Measurements from ENCODE around the gene ERN1. TPM values are rescaled to one million over a fixed set of nuclear protein-coding genes. Genes with fewer than 3 reads are reported as not detected.

ERN1 gene
- total and polyA plus RNA-seq, 4 donors = 8.3 to 34.2 (median 19.4) TPM

- Histone ChIP-seq H3K9ac (ENCODE audit: insufficient read depth in 1 of 2, low read length in 2 of 2) (no peak overlapping the region), H3K27ac (ENCODE audit: low read depth in 1 of 2, low read length in 1 of 2) (peak overlapping the region in 1 of 2 donors; percentile 52), H3K4me3 (no peak overlapping the region), H3K27me3 (ENCODE audit: control insufficient read depth in 3 of 3, insufficient read depth in 3 of 3, low read length in 2 of 3) (no peaks in the 10 kb centered on the region), H3K9me3 (ENCODE audit: control insufficient read depth in 4 of 4, insufficient read depth in 3 of 4, low read length in 3 of 4) (peaks cover 0 to under 1% (median 0%) of the 10 kb centered on the region in 4 donors), H3K4me1 (ENCODE audit: control insufficient read depth in 5 of 5, insufficient read depth in 5 of 5, low read length in 5 of 5) (peaks cover 7 to 23% (median 9%) of the 10 kb centered on the region in 5 donors), H3K36me3 (ENCODE audit: control insufficient read depth in 4 of 4, insufficient read depth in 4 of 4, low read length in 4 of 4) (peaks cover 0 to 7% (median 2%) of the 10 kb centered on the region in 4 donors)
- TF ChIP-seq CTCF (IDR thresholded peaks at IDR 0.05; ENCODE audit: control extremely low read depth, extremely low read depth) = no peak
- DNase-seq (no peak), ATAC-seq (ENCODE audit: insufficient read depth, low FRiP score) (no peak)
- 64% methylated on average over 4 of the region's 4 CpGs for WGBS, 2 donors
These were observed 46.3 kb downstream of the ERN1 start for GRCh38 chr17:64083563-64084085.

GRCh38 chr17:64083093-64083492 is 46.9 kb downstream of the ERN1 start:
- ATAC-seq (ENCODE audit: insufficient read depth, low FRiP score) (no peak), DNase-seq (no peak)
- WGBS, 2 donors = 67 to 73% methylated on average over 3 of the region's 3 CpGs
- Histone ChIP-seq H3K9ac (ENCODE audit: insufficient read depth in 1 of 2, low read length in 2 of 2) (peak overlapping the region in 1 of 2 donors; percentile 26), H3K27ac (ENCODE audit: low read depth in 1 of 2, low read length in 1 of 2) (no peak overlapping the region), H3K36me3 (ENCODE audit: control insufficient read depth in 4 of 4, insufficient read depth in 4 of 4, low read length in 4 of 4) (peaks cover 0 to 7% (median 2%) of the 10 kb centered on the region in 4 donors), H3K9me3 (ENCODE audit: control insufficient read depth in 4 of 4, insufficient read depth in 3 of 4, low read length in 3 of 4) (no peaks in the 10 kb centered on the region), H3K27me3 (ENCODE audit: control insufficient read depth in 3 of 3, insufficient read depth in 3 of 3, low read length in 2 of 3) (no peaks in the 10 kb centered on the region), H3K4me1 (ENCODE audit: control insufficient read depth in 5 of 5, insufficient read depth in 5 of 5, low read length in 5 of 5) (peaks cover 7 to 19% (median 9%) of the 10 kb centered on the region in 5 donors), H3K4me3 (no peak overlapping the region)
- no peak for TF ChIP-seq CTCF (IDR thresholded peaks at IDR 0.05; ENCODE audit: control extremely low read depth, extremely low read depth)

GRCh38 chr17:64081802-64082799 is 47.8 kb downstream of the ERN1 start:
- no peaks in the 10 kb centered on the region for H3K9me3 ChIP-seq (ENCODE audit: control insufficient read depth in 4 of 4, insufficient read depth in 3 of 4, low read length in 3 of 4)
- H3K27me3 ChIP-seq (ENCODE audit: control insufficient read depth in 3 of 3, insufficient read depth in 3 of 3, low read length in 2 of 3) = no peaks in the 10 kb centered on the region
- peak overlapping the region in 1 of 2 donors; percentile 26 for H3K9ac ChIP-seq (ENCODE audit: insufficient read depth in 1 of 2, low read length in 2 of 2)
- H3K4me3 ChIP-seq = no peak overlapping the region
- ATAC-seq (ENCODE audit: insufficient read depth, low FRiP score) = peak; percentile 57
- H3K36me3 ChIP-seq (ENCODE audit: control insufficient read depth in 4 of 4, insufficient read depth in 4 of 4, low read length in 4 of 4) = peaks cover 0 to 7% (median 3%) of the 10 kb centered on the region in 4 donors
- H3K27ac ChIP-seq (ENCODE audit: low read depth in 1 of 2, low read length in 1 of 2) = peak overlapping the region in 1 of 2 donors; percentile 92
- TF ChIP-seq CTCF (IDR thresholded peaks at IDR 0.05; ENCODE audit: control extremely low read depth, extremely low read depth) = no peak
- peak in 2 of 3 donors; percentile 26 to 47 for DNase-seq
- H3K4me1 ChIP-seq (ENCODE audit: control insufficient read depth in 5 of 5, insufficient read depth in 5 of 5, low read length in 5 of 5) = peaks cover 7 to 19% (median 9%) of the 10 kb centered on the region in 5 donors
- WGBS, 2 donors = 41 to 42% methylated on average over 8 of the region's 8 CpGs
